ENCODE results near the gene ZNF148. TPM values are rescaled to one million over a fixed set of nuclear protein-coding genes. Genes with fewer than 3 reads are reported as not detected.

ZNF148 gene
- total RNA-seq, 2 donors from 2014 or later, result 33.8 to 37.8 TPM

GRCh38 chr3:125257536-125257935 is 117.6 kb downstream of the ZNF148 start:
- no peak for DNase-seq
- Histone ChIP-seq H3K4me3 (ENCODE audit: low read length) (no peak overlapping the region), H3K27me3 (ENCODE audit: control insufficient read depth, insufficient read depth, low read length, poor library complexity, severe bottlenecking) (no peaks in the 10 kb centered on the region), H3K36me3 (ENCODE audit: control insufficient read depth, insufficient read depth, low read length) (peaks cover 22% of the 10 kb centered on the region), H3K27ac (ENCODE audit: low read depth, low read length) (no peak overlapping the region), H3K9me3 (ENCODE audit: control insufficient read depth, low read length) (peaks cover 21% of the 10 kb centered on the region), H3K4me1 (ENCODE audit: control insufficient read depth, insufficient read depth, low read length) (no peaks in the 10 kb centered on the region), H3K9ac (ENCODE audit: extremely low read depth, low read length, poor library complexity, severe bottlenecking) (no peak overlapping the region)
- peaks cover 29% of the 10 kb centered on the region for H3K36me3 Mint-ChIP-seq (ENCODE audit: low read depth)
- H3K27ac Mint-ChIP-seq, result no peak overlapping the region
- H3K4me1 Mint-ChIP-seq, result peaks cover 5% of the 10 kb centered on the region
- TF ChIP-seq CTCF (conservative IDR thresholded peaks at IDR 0.05), result no peak
- WGBS, 2 experiments (ENCODE audit: insufficient coverage in 1 of 2, insufficient read length in 1 of 2), result 93 to 94% methylated on average over 4 of the region's 4 CpGs
- H3K27me3 Mint-ChIP-seq (ENCODE audit: insufficient read depth), result no peaks in the 10 kb centered on the region
- peaks cover 17% of the 10 kb centered on the region for H3K9me3 Mint-ChIP-seq
- H3K4me3 Mint-ChIP-seq, result no peak overlapping the region

- Mint-ChIP-seq H3K36me3 (ENCODE audit: low read depth) (peaks cover 29% of the 10 kb centered on the region), H3K27ac (no peak overlapping the region), H3K9me3 (peaks cover 17% of the 10 kb centered on the region), H3K4me1 (peaks cover 5% of the 10 kb centered on the region), H3K27me3 (ENCODE audit: insufficient read depth) (no peaks in the 10 kb centered on the region), H3K4me3 (no peak overlapping the region)
- Histone ChIP-seq H3K27me3 (ENCODE audit: control insufficient read depth, insufficient read depth, low read length, poor library complexity, severe bottlenecking) (no peaks in the 10 kb centered on the region), H3K4me1 (ENCODE audit: control insufficient read depth, insufficient read depth, low read length) (no peaks in the 10 kb centered on the region), H3K9ac (ENCODE audit: extremely low read depth, low read length, poor library complexity, severe bottlenecking) (no peak overlapping the region), H3K9me3 (ENCODE audit: control insufficient read depth, low read length) (peaks cover 21% of the 10 kb centered on the region), H3K27ac (ENCODE audit: low read depth, low read length) (no peak overlapping the region), H3K4me3 (ENCODE audit: low read length) (no peak overlapping the region), H3K36me3 (ENCODE audit: control insufficient read depth, insufficient read depth, low read length) (peaks cover 22% of the 10 kb centered on the region)
- DNase-seq, result no peak
- TF ChIP-seq CTCF (conservative IDR thresholded peaks at IDR 0.05), result no peak
Measured at GRCh38 chr3:125256675-125257074, 118.5 kb downstream of the ZNF148 start.

DNA sequence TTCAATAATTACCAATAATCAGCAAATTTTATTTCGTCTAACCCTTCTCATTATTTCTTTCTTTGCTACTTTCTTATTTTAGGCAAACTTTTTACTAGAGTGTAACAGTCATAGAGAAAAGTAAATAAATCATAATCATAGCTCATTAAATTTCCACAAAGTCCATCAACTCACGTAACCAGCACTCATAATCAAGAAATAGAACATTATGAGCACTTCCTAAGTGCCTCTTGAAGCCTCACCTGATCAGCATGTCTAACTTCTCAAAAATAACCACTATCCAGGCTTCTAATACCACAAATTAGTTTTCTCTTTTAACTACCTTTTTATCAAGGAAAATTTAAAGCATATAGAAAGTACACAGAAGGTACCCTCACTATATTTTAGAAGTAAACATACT is 124.2 kb downstream of the ZNF148 start:
- TF ChIP-seq CTCF (conservative IDR thresholded peaks at IDR 0.05), result no peak
- Histone ChIP-seq H3K36me3 (ENCODE audit: control insufficient read depth, insufficient read depth, low read length) (peaks cover 12% of the 10 kb centered on the region), H3K9ac (ENCODE audit: extremely low read depth, low read length, poor library complexity, severe bottlenecking) (no peak overlapping the region), H3K9me3 (ENCODE audit: control insufficient read depth, low read length) (no peaks in the 10 kb centered on the region), H3K4me1 (ENCODE audit: control insufficient read depth, insufficient read depth, low read length) (no peaks in the 10 kb centered on the region), H3K27ac (ENCODE audit: low read depth, low read length) (no peak overlapping the region), H3K27me3 (ENCODE audit: control insufficient read depth, insufficient read depth, low read length, poor library complexity, severe bottlenecking) (no peaks in the 10 kb centered on the region), H3K4me3 (ENCODE audit: low read length) (no peak overlapping the region)
- 95 to 100% methylated on average over 2 of the region's 2 CpGs for WGBS, 2 experiments (ENCODE audit: insufficient coverage in 1 of 2, insufficient read length in 1 of 2)
- no peak for DNase-seq
- Mint-ChIP-seq H3K27me3 (ENCODE audit: insufficient read depth) (no peaks in the 10 kb centered on the region), H3K36me3 (ENCODE audit: low read depth) (peaks cover 5% of the 10 kb centered on the region), H3K4me1 (no peaks in the 10 kb centered on the region), H3K9me3 (peaks cover 2% of the 10 kb centered on the region), H3K4me3 (no peak overlapping the region), H3K27ac (no peak overlapping the region)
